Smooth muscle cell (in vitro differentiated cells): ENCODE results near the gene CEP85. TPM values are rescaled to one million over a fixed set of nuclear protein-coding genes. Genes with fewer than 3 reads are reported as not detected.

Source experiments
- DNase-seq: peaks from one replicate; lab custom pipeline; 2025; ENCODE audit not compliant: unreplicated experiment; lab: John Stamatoyannopoulos, UW
- H2AFZ ChIP-seq: fragments of 200-600 bp; sonication (generic); 2 replicates; pipeline ENCODE4 v1.6.0; 2016; ENCODE audit warnings: antibody characterized with exemption, low read depth, mild to moderate bottlenecking
- H3F3A ChIP-seq: fragments of 200-600 bp; sonication (generic); 2 replicates; pipeline ENCODE4 v1.6.0; 2017; ENCODE audit warnings: antibody characterized with exemption, low read depth
- H3K27ac ChIP-seq: fragments of 200-600 bp; sonication (generic); 2 replicates; pipeline ENCODE4 v1.5.1; 2016; ENCODE audit warnings: low read depth, mild to moderate bottlenecking
- H3K27me3 ChIP-seq: fragments of 200-600 bp; sonication (generic); 2 replicates; pipeline ENCODE4 v1.6.1; 2016; ENCODE audit warnings: low read depth, mild to moderate bottlenecking
- H3K36me3 ChIP-seq: fragments of 200-600 bp; sonication (generic); 2 replicates; pipeline ENCODE4 v1.5.1; 2016; ENCODE audit warnings: low read depth
- H3K4me1 ChIP-seq: fragments of 200-600 bp; sonication (generic); 2 replicates; pipeline ENCODE4 v1.5.1; 2016; ENCODE audit warnings: low read depth
- H3K4me2 ChIP-seq: fragments of 200-600 bp; sonication (generic); 2 replicates; pipeline ENCODE4 v1.6.0; 2016; ENCODE audit warnings: mild to moderate bottlenecking
- H3K4me3 ChIP-seq: fragments of 200-600 bp; sonication (generic); 2 replicates; pipeline ENCODE4 v1.5.1; 2016; ENCODE audit warnings: mild to moderate bottlenecking
- H3K79me2 ChIP-seq: fragments of 200-600 bp; sonication (generic); 2 replicates; pipeline ENCODE4 v1.6.0; 2016; ENCODE audit warnings: low read depth, mild to moderate bottlenecking
- H3K9ac ChIP-seq: fragments of 200-600 bp; sonication (generic); 2 replicates; pipeline ENCODE4 v1.6.0; 2016; ENCODE audit warnings: low read depth
- H3K9me3 ChIP-seq: fragments of 200-600 bp; sonication (generic); replicated peaks from 2 replicates; pipeline ENCODE4 v1.5.1; 2016; ENCODE audit warnings: low read depth
- H4K20me1 ChIP-seq: fragments of 200-600 bp; sonication (generic); 2 replicates; pipeline ENCODE4 v1.6.0; 2016; ENCODE audit warnings: low read depth
- CTCF ChIP-seq: fragments of 200-600 bp; sonication (generic); IDR thresholded peaks from 2 replicates; pipeline ENCODE4 v1.5.1; 2017; ENCODE audit warnings: borderline replicate concordance, mild to moderate bottlenecking, antibody characterized with exemption; ENCODE audit not compliant: insufficient read depth, poor library complexity, severe bottlenecking
- WGBS: methylation state at CpG from one replicate; pipeline ENCODE4 v1.1.7; 2016; ENCODE audit warnings: low lambda C conversion rate; 5-methylcytosine and 5-hydroxymethylcytosine counted together
- polyA plus RNA-seq: library from polyadenylated mRNA; unstranded; fragments of >200 nt; fragmentation: Nextera tagmentation; extraction: Ambion mirVana; gene quantifications from 2 replicates; pipeline ENCODE4 v1.2.1, GENCODE V29; 2016
- total RNA-seq: library from RNA; depleted of rRNA; stranded (reverse); fragments of >200 nt; gene quantifications from 2 replicates; pipeline ENCODE4 v1.2.3, GENCODE V29; 2014

The CEP85 gene
- total and polyA plus RNA-seq, 2 experiments from 2014 or later, result 6.0 to 8.0 TPM

DNA sequence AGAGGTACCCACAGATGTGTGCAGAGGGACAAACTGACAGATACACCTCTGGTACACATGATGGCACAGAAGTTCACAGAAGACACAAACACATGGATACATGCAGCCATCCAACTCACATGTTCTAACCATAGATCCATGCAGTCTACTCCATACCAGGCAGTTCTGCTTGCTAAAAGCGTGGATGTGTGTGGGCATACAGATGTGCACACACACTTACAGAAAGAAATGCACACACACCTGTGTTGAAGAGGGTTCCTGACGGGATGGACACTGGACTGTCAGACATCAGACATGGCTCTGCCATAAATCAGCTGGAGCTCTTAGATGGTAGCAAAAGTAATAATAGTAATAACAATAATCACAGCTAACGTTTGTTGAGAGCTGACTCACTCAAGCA is 90.5 kb downstream of the CEP85 start:
- Histone ChIP-seq H4K20me1 (no peaks in the 10 kb centered on the region), H3K9ac (no peak overlapping the region), H3F3A (no peaks in the 10 kb centered on the region), H3K4me2 (no peak overlapping the region), H2AFZ (no peak overlapping the region), H3K4me1 (no peaks in the 10 kb centered on the region), H3K27me3 (no peaks in the 10 kb centered on the region), H3K27ac (no peak overlapping the region), H3K4me3 (no peak overlapping the region), H3K79me2 (no peaks in the 10 kb centered on the region), H3K9me3 (no peaks in the 10 kb centered on the region), H3K36me3 (no peaks in the 10 kb centered on the region)
- 77% methylated on average over 3 of the region's 3 CpGs for WGBS
- no peak for DNase-seq
- TF ChIP-seq CTCF, result no peak

GRCh38 chr1:26327956-26328362 is 94.0 kb downstream of the CEP85 start:
- no peak for DNase-seq
- Histone ChIP-seq H3K9me3 (no peaks in the 10 kb centered on the region), H3K4me1 (no peaks in the 10 kb centered on the region), H3K27ac (no peak overlapping the region), H3K36me3 (no peaks in the 10 kb centered on the region), H3K79me2 (no peaks in the 10 kb centered on the region), H3K4me3 (no peak overlapping the region), H4K20me1 (no peaks in the 10 kb centered on the region), H3K4me2 (no peak overlapping the region), H3K27me3 (no peaks in the 10 kb centered on the region), H3F3A (no peaks in the 10 kb centered on the region), H3K9ac (no peak overlapping the region), H2AFZ (no peak overlapping the region)
- no peak for TF ChIP-seq CTCF
- 72% methylated on average over 8 of the region's 8 CpGs for WGBS

Other genes starting within 250 kb of the CEP85 start
- gene PAFAH2, start 236.1 kb upstream of the CEP85 start, total RNA-seq, result 9.2 and 9.4 TPM in 2 replicates
- gene PAFAH2, start 236.1 kb upstream of the CEP85 start, polyA plus RNA-seq, result 9.6 and 13.2 TPM in 2 replicates
- gene EXTL1, start 212.4 kb upstream of the CEP85 start, total RNA-seq, result 11.2 and 14.1 TPM in 2 replicates
- gene EXTL1, start 212.4 kb upstream of the CEP85 start, polyA plus RNA-seq, result 9.2 and 25.8 TPM in 2 replicates
- gene SLC30A2, start 188.1 kb upstream of the CEP85 start, total RNA-seq, result 0.27 TPM in 1 of 2 replicates, not detected in the other
- gene SLC30A2, start 188.1 kb upstream of the CEP85 start, polyA plus RNA-seq, result 0.53 and 0.56 TPM in 2 replicates
- gene TRIM63, start 166.6 kb upstream of the CEP85 start, total RNA-seq, result not detected in 2 replicates
- 0.14 and 0.97 TPM in 2 replicates for gene TRIM63, start 166.6 kb upstream of the CEP85 start, polyA plus RNA-seq
- gene PDIK1L, start 122.4 kb upstream of the CEP85 start, total RNA-seq, result 3.7 and 4.6 TPM in 2 replicates
- 1.9 and 3.6 TPM in 2 replicates for gene PDIK1L, start 122.4 kb upstream of the CEP85 start, polyA plus RNA-seq
- gene FAM110D, start 75.1 kb upstream of the CEP85 start, total RNA-seq, result not detected in 2 replicates
- gene FAM110D, start 75.1 kb upstream of the CEP85 start, polyA plus RNA-seq, result 0.08 TPM in 1 of 2 replicates, not detected in the other
- not detected in 2 replicates for gene C1orf232, start 65.2 kb upstream of the CEP85 start, total RNA-seq
- gene C1orf232, start 65.2 kb upstream of the CEP85 start, polyA plus RNA-seq, result not detected in 2 replicates
- 9.2 and 38.4 TPM in 2 replicates for gene ZNF593, start 64.3 kb upstream of the CEP85 start, total RNA-seq
- gene ZNF593, start 64.3 kb upstream of the CEP85 start, polyA plus RNA-seq, result 52.4 and 67.7 TPM in 2 replicates
- not detected in 2 replicates for gene ZNF593OS, start 62.4 kb upstream of the CEP85 start, total RNA-seq
- 1.5 TPM in 1 of 2 replicates, not detected in the other for gene ZNF593OS, start 62.4 kb upstream of the CEP85 start, polyA plus RNA-seq
- gene CNKSR1, start 56.7 kb upstream of the CEP85 start, total RNA-seq, result 2.6 and 6.6 TPM in 2 replicates
- gene CNKSR1, start 56.7 kb upstream of the CEP85 start, polyA plus RNA-seq, result 1.4 and 8.6 TPM in 2 replicates
- gene CATSPER4, start 43.6 kb upstream of the CEP85 start, total RNA-seq, result not detected in 2 replicates
- not detected in 2 replicates for gene CATSPER4, start 43.6 kb upstream of the CEP85 start, polyA plus RNA-seq
- gene SH3BGRL3, start 45.9 kb downstream of the CEP85 start, total RNA-seq, result 162 and 241 TPM in 2 replicates
- 1,359 and 1,367 TPM in 2 replicates for gene SH3BGRL3, start 45.9 kb downstream of the CEP85 start, polyA plus RNA-seq
- 3.3 and 4.8 TPM in 2 replicates for gene UBXN11, start 72.4 kb downstream of the CEP85 start, total RNA-seq
- 17.7 and 20.3 TPM in 2 replicates for gene UBXN11, start 72.4 kb downstream of the CEP85 start, polyA plus RNA-seq
- gene CD52, start 83.8 kb downstream of the CEP85 start, total RNA-seq, result 1.1 TPM in 1 of 2 replicates, not detected in the other
- 0.39 and 1.3 TPM in 2 replicates for gene CD52, start 83.8 kb downstream of the CEP85 start, polyA plus RNA-seq
- 5.2 and 9.5 TPM in 2 replicates for gene CRYBG2, start 119.9 kb downstream of the CEP85 start, total RNA-seq
- gene CRYBG2, start 119.9 kb downstream of the CEP85 start, polyA plus RNA-seq, result 4.1 and 9.8 TPM in 2 replicates
- gene ZNF683, start 138.6 kb downstream of the CEP85 start, total RNA-seq, result not detected in 2 replicates
- not detected in 2 replicates for gene ZNF683, start 138.6 kb downstream of the CEP85 start, polyA plus RNA-seq
- not detected in 2 replicates for gene LIN28A, start 176.6 kb downstream of the CEP85 start, total RNA-seq
- gene LIN28A, start 176.6 kb downstream of the CEP85 start, polyA plus RNA-seq, result 0.08 and 0.13 TPM in 2 replicates
- 37.5 and 56.4 TPM in 2 replicates for gene DHDDS, start 198.1 kb downstream of the CEP85 start, total RNA-seq
- 41.5 and 53.6 TPM in 2 replicates for gene DHDDS, start 198.1 kb downstream of the CEP85 start, polyA plus RNA-seq
- 170 TPM in 2 replicates for gene HMGN2, start 238.2 kb downstream of the CEP85 start, total RNA-seq
- 380 and 448 TPM in 2 replicates for gene HMGN2, start 238.2 kb downstream of the CEP85 start, polyA plus RNA-seq